ENCODE data around the gene HSPB7.
"Not testable (repeated sequence)": the region's sequence is repeated elsewhere in the genome, so short reads cannot be mapped to it uniquely, and the experiment has no call there.

HSPB7 gene

DNA sequence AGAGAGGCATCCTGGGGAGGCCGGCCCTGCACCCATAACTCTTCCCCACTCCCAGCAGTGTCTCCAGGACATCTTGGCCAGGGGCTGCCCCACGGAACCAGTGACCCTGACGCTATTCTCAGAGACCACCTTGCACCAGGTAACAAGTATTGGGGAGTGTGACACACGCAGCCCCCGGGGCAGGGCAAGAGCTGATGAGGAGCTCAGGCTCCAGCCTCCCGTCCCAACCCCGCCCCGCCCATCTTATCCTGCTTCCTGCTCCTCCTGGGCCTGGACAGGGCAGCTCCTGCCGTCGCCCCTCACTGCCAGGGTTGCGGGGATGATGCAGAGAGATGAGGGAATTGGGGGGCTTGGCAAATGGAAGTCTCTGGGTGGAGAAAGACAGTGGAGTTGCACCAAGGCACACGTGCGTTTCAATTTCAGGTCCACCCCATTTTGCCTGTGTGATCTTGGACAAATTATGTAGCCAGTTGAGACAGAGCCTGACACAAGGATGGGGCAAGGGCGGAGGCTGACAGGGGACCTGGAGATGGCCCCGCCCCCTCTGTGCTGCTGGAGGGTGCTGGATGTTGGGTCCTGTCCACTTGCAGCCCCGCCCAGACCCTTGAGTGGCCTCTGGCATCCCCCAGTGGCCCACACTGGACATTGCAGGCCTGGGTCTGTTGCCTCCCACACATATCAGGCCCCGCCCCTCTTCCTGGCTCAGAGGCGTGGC is 14.7 kb upstream of the HSPB7 start:
- no peaks in the 10 kb centered on the region for H3K79me1 ChIP-seq (ENCODE audit: low read depth, low read length)
- H4K8ac ChIP-seq (ENCODE audit: low read depth, low read length): no peak overlapping the region
- H3K4me1 ChIP-seq (ENCODE audit: control insufficient read depth in 2 of 2, insufficient read depth in 1 of 2, low read depth in 1 of 2, low read length in 2 of 2): peaks cover 0 to 2% of the 10 kb centered on the region in 2 donors
- H3K4me3 ChIP-seq (ENCODE audit: low read length in 2 of 2): peak overlapping the region in 1 of 2 donors; percentile 5
- H3K18ac ChIP-seq (ENCODE audit: low read length): peak overlapping the region; percentile 50
- peak overlapping the region; percentile 36 for H2AK5ac ChIP-seq (ENCODE audit: low read depth, low read length)
- peaks cover 0 to 15% (median 0%) of the 10 kb centered on the region in 3 experiments for H3K27me3 ChIP-seq (ENCODE audit: control insufficient read depth in 3 of 3, insufficient read depth in 3 of 3, low read depth in 1 of 3, low read length in 3 of 3)
- no peak overlapping the region for H4K91ac ChIP-seq (ENCODE audit: low read depth, low read length, poor library complexity)
- DNase-seq (ENCODE audit: low spot score): peak; percentile 88
- H3K4ac ChIP-seq (ENCODE audit: low read length): no peak overlapping the region
- peak overlapping the region; percentile 45 for H2AFZ ChIP-seq (ENCODE audit: low read length)
- H2BK15ac ChIP-seq (ENCODE audit: low read length): peak overlapping the region; percentile 14
- H3K14ac ChIP-seq (ENCODE audit: low read length): no peak overlapping the region
- no peak overlapping the region for H2BK120ac ChIP-seq (ENCODE audit: low read depth, low read length)
- H3K36me3 ChIP-seq (replicated peaks in 1 of 2; ENCODE audit: control insufficient read depth in 2 of 2, insufficient read depth in 2 of 2, low read length in 2 of 2): no peaks in the 10 kb centered on the region
- no peaks in the 10 kb centered on the region for H3K9me3 ChIP-seq (replicated peaks in 1 of 2; ENCODE audit: control insufficient read depth in 2 of 2, insufficient read depth in 1 of 2, low read depth in 1 of 2, low read length in 2 of 2)
- no peak overlapping the region for H2BK12ac ChIP-seq (ENCODE audit: low read length)
- H3K23ac ChIP-seq (ENCODE audit: low read depth, low read length, poor library complexity): peak overlapping the region; percentile 13
- no peak overlapping the region for H3K9ac ChIP-seq (ENCODE audit: low read depth, low read length, poor library complexity)
- H3K4me2 ChIP-seq (ENCODE audit: insufficient read depth, low read length, poor library complexity, severe bottlenecking): no peak overlapping the region
- no CpG with 5 or more reads among the region's 18 CpGs for WGBS, 2 donors (ENCODE audit: extremely low coverage in 2 of 2, insufficient read length in 2 of 2, insufficient replicate concordance in 1 of 2)
- H3K27ac ChIP-seq (replicated peaks; ENCODE audit: low read length): no peak overlapping the region
- no peak overlapping the region for H2BK5ac ChIP-seq (ENCODE audit: low read length)

DNA sequence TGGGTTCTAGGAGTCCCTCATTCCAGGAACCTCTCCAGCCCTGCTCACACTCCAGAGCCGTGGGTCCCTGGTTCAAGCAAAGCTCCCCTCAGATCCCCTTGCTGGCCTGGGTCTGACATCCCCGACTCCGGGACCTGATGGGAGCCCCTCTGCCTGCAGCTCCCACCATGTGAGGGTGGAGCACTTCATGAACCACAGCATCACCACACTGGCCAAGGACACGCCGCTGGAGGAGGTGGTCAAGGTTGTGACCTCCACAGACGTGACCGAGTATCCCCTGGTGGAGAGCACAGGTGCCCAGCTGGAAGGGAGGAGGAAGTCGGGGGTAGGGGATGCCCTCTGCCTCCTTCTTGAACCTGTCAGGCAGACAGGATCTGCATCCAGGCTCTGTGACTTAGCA is 13.7 kb upstream of the HSPB7 start:
- Histone ChIP-seq H2BK5ac (ENCODE audit: low read length) (no peak overlapping the region), H2AK5ac (ENCODE audit: low read depth, low read length) (no peak overlapping the region), H2BK15ac (ENCODE audit: low read length) (no peak overlapping the region), H3K9ac (ENCODE audit: low read depth, low read length, poor library complexity) (no peak overlapping the region), H3K79me1 (ENCODE audit: low read depth, low read length) (no peaks in the 10 kb centered on the region), H3K4me3 (ENCODE audit: low read length in 2 of 2) (no peak overlapping the region), H3K27ac (replicated peaks; ENCODE audit: low read length) (no peak overlapping the region), H3K4me1 (ENCODE audit: control insufficient read depth in 2 of 2, insufficient read depth in 1 of 2, low read depth in 1 of 2, low read length in 2 of 2) (peaks cover 3 to 8% of the 10 kb centered on the region in 2 donors), H3K18ac (ENCODE audit: low read length) (no peak overlapping the region), H3K4ac (ENCODE audit: low read length) (no peak overlapping the region), H2BK120ac (ENCODE audit: low read depth, low read length) (no peak overlapping the region), H3K23ac (ENCODE audit: low read depth, low read length, poor library complexity) (no peak overlapping the region), H3K27me3 (ENCODE audit: control insufficient read depth in 3 of 3, insufficient read depth in 3 of 3, low read depth in 1 of 3, low read length in 3 of 3) (peaks cover 0 to 13% (median 0%) of the 10 kb centered on the region in 3 experiments), H2AFZ (ENCODE audit: low read length) (no peak overlapping the region), H3K9me3 (replicated peaks in 1 of 2; ENCODE audit: control insufficient read depth in 2 of 2, insufficient read depth in 1 of 2, low read depth in 1 of 2, low read length in 2 of 2) (no peaks in the 10 kb centered on the region), H3K14ac (ENCODE audit: low read length) (no peak overlapping the region), H4K8ac (ENCODE audit: low read depth, low read length) (no peak overlapping the region), H3K36me3 (replicated peaks in 1 of 2; ENCODE audit: control insufficient read depth in 2 of 2, insufficient read depth in 2 of 2, low read length in 2 of 2) (no peaks in the 10 kb centered on the region), H4K91ac (ENCODE audit: low read depth, low read length, poor library complexity) (no peak overlapping the region), H3K4me2 (ENCODE audit: insufficient read depth, low read length, poor library complexity, severe bottlenecking) (no peak overlapping the region), H2BK12ac (ENCODE audit: low read length) (no peak overlapping the region)
- DNase-seq (ENCODE audit: low spot score): no peak
- WGBS, 2 donors (ENCODE audit: extremely low coverage in 2 of 2, insufficient read length in 2 of 2, insufficient replicate concordance in 1 of 2): no CpG with 5 or more reads among the region's 8 CpGs

DNA sequence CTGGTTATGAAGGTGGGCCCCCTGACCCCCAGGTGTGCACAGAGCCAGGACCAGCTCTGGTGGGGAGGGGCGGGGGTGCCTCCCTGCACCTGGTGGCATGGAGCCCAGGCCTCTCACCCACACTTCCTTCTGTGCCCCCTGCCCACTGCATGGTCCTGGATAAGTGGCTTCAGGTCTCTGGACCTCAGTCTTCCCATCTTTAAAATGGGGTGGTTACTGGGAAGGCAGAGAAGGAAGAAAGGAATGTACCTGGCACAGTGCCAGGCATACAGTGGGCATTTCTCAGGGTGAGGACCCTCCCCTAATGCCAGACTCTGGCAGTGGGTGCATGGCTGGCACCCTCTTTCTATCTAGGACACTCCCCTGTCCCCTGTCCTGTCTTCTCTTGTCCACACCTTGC is 11.4 kb upstream of the HSPB7 start:
- Histone ChIP-seq H2BK5ac (ENCODE audit: low read length) (no peak overlapping the region), H3K4ac (ENCODE audit: low read length) (no peak overlapping the region), H3K14ac (ENCODE audit: low read length) (no peak overlapping the region), H3K9me3 (replicated peaks in 1 of 2; ENCODE audit: control insufficient read depth in 2 of 2, insufficient read depth in 1 of 2, low read depth in 1 of 2, low read length in 2 of 2) (no peaks in the 10 kb centered on the region), H3K18ac (ENCODE audit: low read length) (no peak overlapping the region), H2BK120ac (ENCODE audit: low read depth, low read length) (no peak overlapping the region), H3K27me3 (ENCODE audit: control insufficient read depth in 3 of 3, insufficient read depth in 3 of 3, low read depth in 1 of 3, low read length in 3 of 3) (peaks cover 0 to 22% (median 0%) of the 10 kb centered on the region in 3 experiments), H3K4me3 (ENCODE audit: low read length in 2 of 2) (no peak overlapping the region), H2BK15ac (ENCODE audit: low read length) (no peak overlapping the region), H2AK5ac (ENCODE audit: low read depth, low read length) (peak overlapping the region; percentile 10), H3K23ac (ENCODE audit: low read depth, low read length, poor library complexity) (peak overlapping the region; percentile 6), H2AFZ (ENCODE audit: low read length) (no peak overlapping the region), H4K8ac (ENCODE audit: low read depth, low read length) (no peak overlapping the region), H3K27ac (replicated peaks; ENCODE audit: low read length) (no peak overlapping the region), H2BK12ac (ENCODE audit: low read length) (no peak overlapping the region), H3K4me2 (ENCODE audit: insufficient read depth, low read length, poor library complexity, severe bottlenecking) (no peak overlapping the region), H3K79me1 (ENCODE audit: low read depth, low read length) (no peaks in the 10 kb centered on the region), H4K91ac (ENCODE audit: low read depth, low read length, poor library complexity) (no peak overlapping the region), H3K36me3 (replicated peaks in 1 of 2; ENCODE audit: control insufficient read depth in 2 of 2, insufficient read depth in 2 of 2, low read length in 2 of 2) (no peaks in the 10 kb centered on the region), H3K9ac (ENCODE audit: low read depth, low read length, poor library complexity) (no peak overlapping the region), H3K4me1 (ENCODE audit: control insufficient read depth in 2 of 2, insufficient read depth in 1 of 2, low read depth in 1 of 2, low read length in 2 of 2) (peaks cover 3 to 8% of the 10 kb centered on the region in 2 donors)
- WGBS, 2 donors (ENCODE audit: extremely low coverage in 2 of 2, insufficient read length in 2 of 2, insufficient replicate concordance in 1 of 2): no CpG with 5 or more reads among the region's 1 CpG
- DNase-seq (ENCODE audit: low spot score): no peak

GRCh38 chr1:16029003-16029268 is 11.1 kb upstream of the HSPB7 start:
- H3K14ac ChIP-seq (ENCODE audit: low read length); H3K23ac ChIP-seq (ENCODE audit: low read depth, low read length, poor library complexity); H3K4ac ChIP-seq (ENCODE audit: low read length); H3K9ac ChIP-seq (ENCODE audit: low read depth, low read length, poor library complexity); H3K79me1 ChIP-seq (ENCODE audit: low read depth, low read length); H3K18ac ChIP-seq (ENCODE audit: low read length); H2BK12ac ChIP-seq (ENCODE audit: low read length); H2AFZ ChIP-seq (ENCODE audit: low read length); H3K4me3 ChIP-seq (ENCODE audit: low read length in 2 of 2); DNase-seq (ENCODE audit: low spot score); H3K27ac ChIP-seq (replicated peaks; ENCODE audit: low read length); H2BK15ac ChIP-seq (ENCODE audit: low read length); H3K4me2 ChIP-seq (ENCODE audit: insufficient read depth, low read length, poor library complexity, severe bottlenecking); H4K91ac ChIP-seq (ENCODE audit: low read depth, low read length, poor library complexity); H3K4me1 ChIP-seq (ENCODE audit: control insufficient read depth in 2 of 2, insufficient read depth in 1 of 2, low read depth in 1 of 2, low read length in 2 of 2); H3K36me3 ChIP-seq (replicated peaks in 1 of 2; ENCODE audit: control insufficient read depth in 2 of 2, insufficient read depth in 2 of 2, low read length in 2 of 2); H2BK120ac ChIP-seq (ENCODE audit: low read depth, low read length); H2AK5ac ChIP-seq (ENCODE audit: low read depth, low read length); H3K9me3 ChIP-seq (replicated peaks in 1 of 2; ENCODE audit: control insufficient read depth in 2 of 2, insufficient read depth in 1 of 2, low read depth in 1 of 2, low read length in 2 of 2); H4K8ac ChIP-seq (ENCODE audit: low read depth, low read length); H2BK5ac ChIP-seq (ENCODE audit: low read length): not testable (repeated sequence)
- H3K27me3 ChIP-seq (ENCODE audit: control insufficient read depth in 3 of 3, insufficient read depth in 3 of 3, low read depth in 1 of 3, low read length in 3 of 3): peaks cover 0 to 26% (median 0%) of the 10 kb centered on the region in 3 experiments
- no CpG with 5 or more reads among the region's 13 CpGs for WGBS, 2 donors (ENCODE audit: extremely low coverage in 2 of 2, insufficient read length in 2 of 2, insufficient replicate concordance in 1 of 2)
